WTC11 (cell line): Measurements from ENCODE around the gene NUP93. TPM values are rescaled to one million over a fixed set of nuclear protein-coding genes. Genes with fewer than 3 reads are reported as not detected.

Experiments
- ATAC-seq: fragments of 200-7000 bp; cut with Tn5 transposase; 2 replicates; pipeline ENCODE4 v1.10.0; 2021; ENCODE audit warnings: mild to moderate bottlenecking, moderate library complexity
- CTCF ChIA-PET: fragments of 300-600 bp; sonication (Branson Sonifier 250); formaldehyde crosslinking; loops from one replicate; lab custom pipeline; 2021; ENCODE audit warnings: antibody characterized with exemption; lab: Charles Lee
- POLR2A ChIA-PET: fragments of 350-600 bp; sonication (Branson Sonifier 250); formaldehyde crosslinking; loops from one replicate; lab custom pipeline; 2021; ENCODE audit warnings: antibody characterized with exemption; lab: Charles Lee
- DNase-seq: peaks from one replicate; pipeline ENCODE4 v3.0.0; 2021; ENCODE audit warnings: low spot score
- H3K27ac Mint-ChIP-seq: 2 replicates; pipeline ENCODE4 v1.8.0; 2021; ENCODE audit warnings: mixed read lengths
- H3K27me3 Mint-ChIP-seq: 2 replicates; pipeline ENCODE4 v1.8.0; 2021; ENCODE audit warnings: low read depth, mild to moderate bottlenecking, moderate library complexity, mixed read lengths
- H3K36me3 Mint-ChIP-seq: 2 replicates; pipeline ENCODE4 v1.8.0; 2021; ENCODE audit warnings: mixed read lengths
- H3K4me1 Mint-ChIP-seq: 2 replicates; pipeline ENCODE4 v1.8.0; 2022; ENCODE audit warnings: mixed read lengths
- H3K4me3 Mint-ChIP-seq: 2 replicates; pipeline ENCODE4 v1.8.0; 2021; ENCODE audit warnings: mild to moderate bottlenecking, moderate library complexity, mixed read lengths
- H3K9me3 Mint-ChIP-seq: 2 replicates; pipeline ENCODE4 v1.8.0; 2021; ENCODE audit warnings: mixed read lengths
- ESRRA ChIP-seq: sonication (generic); formaldehyde crosslinking; IDR thresholded peaks from 2 replicates; pipeline ENCODE4 v1.8.1; 2022; ENCODE audit warnings: mild to moderate bottlenecking, missing genetic modification reagents, borderline replicate concordance
- GTF2I ChIP-seq: fragments of 250-450 bp; sonication (Bioruptor Pico); conservative IDR thresholded peaks from 2 replicates; pipeline ENCODE4 v1.4.0; 2021; ENCODE audit warnings: mild to moderate bottlenecking
- IRF1 ChIP-seq: sonication (generic); formaldehyde crosslinking; IDR thresholded peaks from 2 replicates; pipeline ENCODE4 v1.8.0; 2023; ENCODE audit warnings: missing genetic modification reagents
- JAZF1 ChIP-seq: fragments of 250-450 bp; sonication (Bioruptor Pico); IDR thresholded peaks from 2 replicates; pipeline ENCODE4 v1.9.0; 2021; ENCODE audit warnings: moderate library complexity, mild to moderate bottlenecking, inconsistent platforms
- JUN ChIP-seq: sonication (generic); formaldehyde crosslinking; IDR thresholded peaks from 2 replicates; pipeline ENCODE4 v1.8.0; 2023; ENCODE audit warnings: mild to moderate bottlenecking, missing genetic modification reagents
- NR2C2 ChIP-seq: sonication (generic); formaldehyde crosslinking; IDR thresholded peaks from 2 replicates; pipeline ENCODE4 v1.8.0; 2022; ENCODE audit warnings: mild to moderate bottlenecking, missing genetic modification reagents
- RORB ChIP-seq: fragments of 250-450 bp; sonication (Bioruptor Pico); IDR thresholded peaks from 2 replicates; pipeline ENCODE4 v1.9.0; 2021; ENCODE audit warnings: mild to moderate bottlenecking
- SOX15 ChIP-seq: fragments of 250-450 bp; sonication (Bioruptor Pico); IDR thresholded peaks from 2 replicates; pipeline ENCODE4 v1.9.0; 2021; ENCODE audit warnings: mild to moderate bottlenecking
- USF1 ChIP-seq: sonication (generic); formaldehyde crosslinking; IDR thresholded peaks from 2 replicates; pipeline ENCODE4 v1.8.0; 2022; ENCODE audit warnings: mild to moderate bottlenecking, missing genetic modification reagents
- ZNF138 ChIP-seq: sonication (generic); formaldehyde crosslinking; conservative IDR thresholded peaks from 2 replicates; pipeline ENCODE4 v1.8.1; 2022; ENCODE audit warnings: mild to moderate bottlenecking, moderate library complexity, missing genetic modification reagents
- ZNF416 ChIP-seq: fragments of 250-450 bp; sonication (Bioruptor Pico); IDR thresholded peaks from 2 replicates; pipeline ENCODE4 v1.9.0; 2021; ENCODE audit warnings: mild to moderate bottlenecking, inconsistent platforms
- ZNF671 ChIP-seq: fragments of 250-450 bp; sonication (Bioruptor Pico); IDR thresholded peaks from 2 replicates; pipeline ENCODE4 v1.8.0; 2021; ENCODE audit warnings: mild to moderate bottlenecking
- total RNA-seq: library from RNA; stranded (reverse); gene quantifications from 3 replicates; pipeline ENCODE4 v1.2.3, GENCODE V29; 2021
- TF ChIP-seq, protein P1 (sequence below): sonication (generic); formaldehyde crosslinking; IDR thresholded peaks from 2 replicates; pipeline ENCODE4 v1.8.0; 2023; ENCODE audit warnings: missing genetic modification reagents, mild to moderate bottlenecking, borderline replicate concordance
- TF ChIP-seq, protein P2 (sequence below): fragments of 250-450 bp; sonication (Bioruptor Pico); IDR thresholded peaks from 2 replicates; pipeline ENCODE4 v2.1.2; 2022; ENCODE audit warnings: mild to moderate bottlenecking, moderate library complexity
- TF ChIP-seq, protein P3 (sequence below): fragments of 250-450 bp; sonication (Bioruptor Pico); IDR thresholded peaks from 2 replicates; pipeline ENCODE4 v1.9.0; 2021; ENCODE audit warnings: moderate library complexity, mild to moderate bottlenecking, inconsistent platforms, borderline replicate concordance
- TF ChIP-seq, protein P4 (sequence below): sonication (generic); formaldehyde crosslinking; IDR thresholded peaks from 2 replicates; pipeline ENCODE4 v1.8.0; 2023; ENCODE audit warnings: mild to moderate bottlenecking, missing genetic modification reagents
- TF ChIP-seq, protein P5 (sequence below): sonication (generic); formaldehyde crosslinking; IDR thresholded peaks from 2 replicates; pipeline ENCODE4 v1.8.1; 2023; ENCODE audit warnings: mild to moderate bottlenecking, missing genetic modification reagents
- TF ChIP-seq, protein P6 (sequence below): sonication (generic); formaldehyde crosslinking; IDR thresholded peaks from 2 replicates; pipeline ENCODE4 v1.8.1; 2022; ENCODE audit warnings: mild to moderate bottlenecking, moderate library complexity, missing genetic modification reagents
- TF ChIP-seq, protein P7 (sequence below): sonication (generic); formaldehyde crosslinking; IDR thresholded peaks from 2 replicates; pipeline ENCODE4 v1.8.0; 2022; ENCODE audit warnings: mild to moderate bottlenecking, missing genetic modification reagents

The NUP93 gene
- total RNA-seq, 1 experiment from 2014 or later: 185 TPM

- H3K9me3 Mint-ChIP-seq: peaks cover 17% of the 10 kb centered on the region
- ATAC-seq (no peak), DNase-seq (no peak)
- no peak for TF ChIP-seq ESRRA
- no peak for TF ChIP-seq GTF2I (CRISPR knock-in tag)
- TF ChIP-seq, protein P1, sequence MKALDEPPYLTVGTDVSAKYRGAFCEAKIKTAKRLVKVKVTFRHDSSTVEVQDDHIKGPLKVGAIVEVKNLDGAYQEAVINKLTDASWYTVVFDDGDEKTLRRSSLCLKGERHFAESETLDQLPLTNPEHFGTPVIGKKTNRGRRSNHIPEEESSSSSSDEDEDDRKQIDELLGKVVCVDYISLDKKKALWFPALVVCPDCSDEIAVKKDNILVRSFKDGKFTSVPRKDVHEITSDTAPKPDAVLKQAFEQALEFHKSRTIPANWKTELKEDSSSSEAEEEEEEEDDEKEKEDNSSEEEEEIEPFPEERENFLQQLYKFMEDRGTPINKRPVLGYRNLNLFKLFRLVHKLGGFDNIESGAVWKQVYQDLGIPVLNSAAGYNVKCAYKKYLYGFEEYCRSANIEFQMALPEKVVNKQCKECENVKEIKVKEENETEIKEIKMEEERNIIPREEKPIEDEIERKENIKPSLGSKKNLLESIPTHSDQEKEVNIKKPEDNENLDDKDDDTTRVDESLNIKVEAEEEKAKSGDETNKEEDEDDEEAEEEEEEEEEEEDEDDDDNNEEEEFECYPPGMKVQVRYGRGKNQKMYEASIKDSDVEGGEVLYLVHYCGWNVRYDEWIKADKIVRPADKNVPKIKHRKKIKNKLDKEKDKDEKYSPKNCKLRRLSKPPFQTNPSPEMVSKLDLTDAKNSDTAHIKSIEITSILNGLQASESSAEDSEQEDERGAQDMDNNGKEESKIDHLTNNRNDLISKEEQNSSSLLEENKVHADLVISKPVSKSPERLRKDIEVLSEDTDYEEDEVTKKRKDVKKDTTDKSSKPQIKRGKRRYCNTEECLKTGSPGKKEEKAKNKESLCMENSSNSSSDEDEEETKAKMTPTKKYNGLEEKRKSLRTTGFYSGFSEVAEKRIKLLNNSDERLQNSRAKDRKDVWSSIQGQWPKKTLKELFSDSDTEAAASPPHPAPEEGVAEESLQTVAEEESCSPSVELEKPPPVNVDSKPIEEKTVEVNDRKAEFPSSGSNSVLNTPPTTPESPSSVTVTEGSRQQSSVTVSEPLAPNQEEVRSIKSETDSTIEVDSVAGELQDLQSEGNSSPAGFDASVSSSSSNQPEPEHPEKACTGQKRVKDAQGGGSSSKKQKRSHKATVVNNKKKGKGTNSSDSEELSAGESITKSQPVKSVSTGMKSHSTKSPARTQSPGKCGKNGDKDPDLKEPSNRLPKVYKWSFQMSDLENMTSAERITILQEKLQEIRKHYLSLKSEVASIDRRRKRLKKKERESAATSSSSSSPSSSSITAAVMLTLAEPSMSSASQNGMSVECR (CRISPR knock-in tag): no peak
- TF ChIP-seq JUN (CRISPR knock-in tag): no peak
- TF ChIP-seq ZNF416 (CRISPR knock-in tag): no peak
- TF ChIP-seq, protein P2, sequence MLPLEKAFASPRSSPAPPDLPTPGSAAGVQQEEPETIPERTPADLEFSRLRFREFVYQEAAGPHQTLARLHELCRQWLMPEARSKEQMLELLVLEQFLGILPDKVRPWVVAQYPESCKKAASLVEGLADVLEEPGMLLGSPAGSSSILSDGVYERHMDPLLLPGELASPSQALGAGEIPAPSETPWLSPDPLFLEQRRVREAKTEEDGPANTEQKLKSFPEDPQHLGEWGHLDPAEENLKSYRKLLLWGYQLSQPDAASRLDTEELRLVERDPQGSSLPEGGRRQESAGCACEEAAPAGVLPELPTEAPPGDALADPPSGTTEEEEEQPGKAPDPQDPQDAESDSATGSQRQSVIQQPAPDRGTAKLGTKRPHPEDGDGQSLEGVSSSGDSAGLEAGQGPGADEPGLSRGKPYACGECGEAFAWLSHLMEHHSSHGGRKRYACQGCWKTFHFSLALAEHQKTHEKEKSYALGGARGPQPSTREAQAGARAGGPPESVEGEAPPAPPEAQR (CRISPR knock-in tag): no peak
- TF ChIP-seq RORB (CRISPR knock-in tag): no peak
- TF ChIP-seq IRF1 (CRISPR knock-in tag): no peak
- no peak for TF ChIP-seq ZNF138 (CRISPR knock-in tag)
- TF ChIP-seq, protein P3, sequence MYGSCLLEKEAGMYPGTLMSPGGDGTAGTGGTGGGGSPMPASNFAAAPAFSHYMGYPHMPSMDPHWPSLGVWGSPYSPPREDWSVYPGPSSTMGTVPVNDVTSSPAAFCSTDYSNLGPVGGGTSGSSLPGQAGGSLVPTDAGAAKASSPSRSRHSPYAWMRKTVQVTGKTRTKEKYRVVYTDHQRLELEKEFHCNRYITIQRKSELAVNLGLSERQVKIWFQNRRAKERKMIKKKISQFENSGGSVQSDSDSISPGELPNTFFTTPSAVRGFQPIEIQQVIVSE (CRISPR knock-in tag): no peak
- TF ChIP-seq, protein P4, sequence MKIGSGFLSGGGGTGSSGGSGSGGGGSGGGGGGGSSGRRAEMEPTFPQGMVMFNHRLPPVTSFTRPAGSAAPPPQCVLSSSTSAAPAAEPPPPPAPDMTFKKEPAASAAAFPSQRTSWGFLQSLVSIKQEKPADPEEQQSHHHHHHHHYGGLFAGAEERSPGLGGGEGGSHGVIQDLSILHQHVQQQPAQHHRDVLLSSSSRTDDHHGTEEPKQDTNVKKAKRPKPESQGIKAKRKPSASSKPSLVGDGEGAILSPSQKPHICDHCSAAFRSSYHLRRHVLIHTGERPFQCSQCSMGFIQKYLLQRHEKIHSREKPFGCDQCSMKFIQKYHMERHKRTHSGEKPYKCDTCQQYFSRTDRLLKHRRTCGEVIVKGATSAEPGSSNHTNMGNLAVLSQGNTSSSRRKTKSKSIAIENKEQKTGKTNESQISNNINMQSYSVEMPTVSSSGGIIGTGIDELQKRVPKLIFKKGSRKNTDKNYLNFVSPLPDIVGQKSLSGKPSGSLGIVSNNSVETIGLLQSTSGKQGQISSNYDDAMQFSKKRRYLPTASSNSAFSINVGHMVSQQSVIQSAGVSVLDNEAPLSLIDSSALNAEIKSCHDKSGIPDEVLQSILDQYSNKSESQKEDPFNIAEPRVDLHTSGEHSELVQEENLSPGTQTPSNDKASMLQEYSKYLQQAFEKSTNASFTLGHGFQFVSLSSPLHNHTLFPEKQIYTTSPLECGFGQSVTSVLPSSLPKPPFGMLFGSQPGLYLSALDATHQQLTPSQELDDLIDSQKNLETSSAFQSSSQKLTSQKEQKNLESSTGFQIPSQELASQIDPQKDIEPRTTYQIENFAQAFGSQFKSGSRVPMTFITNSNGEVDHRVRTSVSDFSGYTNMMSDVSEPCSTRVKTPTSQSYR (CRISPR knock-in tag): no peak
- no peak for TF ChIP-seq NR2C2 (CRISPR knock-in tag)
- TF ChIP-seq, protein P5, sequence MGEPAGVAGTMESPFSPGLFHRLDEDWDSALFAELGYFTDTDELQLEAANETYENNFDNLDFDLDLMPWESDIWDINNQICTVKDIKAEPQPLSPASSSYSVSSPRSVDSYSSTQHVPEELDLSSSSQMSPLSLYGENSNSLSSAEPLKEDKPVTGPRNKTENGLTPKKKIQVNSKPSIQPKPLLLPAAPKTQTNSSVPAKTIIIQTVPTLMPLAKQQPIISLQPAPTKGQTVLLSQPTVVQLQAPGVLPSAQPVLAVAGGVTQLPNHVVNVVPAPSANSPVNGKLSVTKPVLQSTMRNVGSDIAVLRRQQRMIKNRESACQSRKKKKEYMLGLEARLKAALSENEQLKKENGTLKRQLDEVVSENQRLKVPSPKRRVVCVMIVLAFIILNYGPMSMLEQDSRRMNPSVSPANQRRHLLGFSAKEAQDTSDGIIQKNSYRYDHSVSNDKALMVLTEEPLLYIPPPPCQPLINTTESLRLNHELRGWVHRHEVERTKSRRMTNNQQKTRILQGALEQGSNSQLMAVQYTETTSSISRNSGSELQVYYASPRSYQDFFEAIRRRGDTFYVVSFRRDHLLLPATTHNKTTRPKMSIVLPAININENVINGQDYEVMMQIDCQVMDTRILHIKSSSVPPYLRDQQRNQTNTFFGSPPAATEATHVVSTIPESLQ: no peak
- TF ChIP-seq, protein P6, sequence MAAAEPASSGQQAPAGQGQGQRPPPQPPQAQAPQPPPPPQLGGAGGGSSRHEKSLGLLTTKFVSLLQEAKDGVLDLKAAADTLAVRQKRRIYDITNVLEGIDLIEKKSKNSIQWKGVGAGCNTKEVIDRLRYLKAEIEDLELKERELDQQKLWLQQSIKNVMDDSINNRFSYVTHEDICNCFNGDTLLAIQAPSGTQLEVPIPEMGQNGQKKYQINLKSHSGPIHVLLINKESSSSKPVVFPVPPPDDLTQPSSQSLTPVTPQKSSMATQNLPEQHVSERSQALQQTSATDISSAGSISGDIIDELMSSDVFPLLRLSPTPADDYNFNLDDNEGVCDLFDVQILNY: no peak
- TF ChIP-seq SOX15 (CRISPR knock-in tag): no peak
- no peak for TF ChIP-seq JAZF1 (CRISPR knock-in tag)
- TF ChIP-seq, protein P7, sequence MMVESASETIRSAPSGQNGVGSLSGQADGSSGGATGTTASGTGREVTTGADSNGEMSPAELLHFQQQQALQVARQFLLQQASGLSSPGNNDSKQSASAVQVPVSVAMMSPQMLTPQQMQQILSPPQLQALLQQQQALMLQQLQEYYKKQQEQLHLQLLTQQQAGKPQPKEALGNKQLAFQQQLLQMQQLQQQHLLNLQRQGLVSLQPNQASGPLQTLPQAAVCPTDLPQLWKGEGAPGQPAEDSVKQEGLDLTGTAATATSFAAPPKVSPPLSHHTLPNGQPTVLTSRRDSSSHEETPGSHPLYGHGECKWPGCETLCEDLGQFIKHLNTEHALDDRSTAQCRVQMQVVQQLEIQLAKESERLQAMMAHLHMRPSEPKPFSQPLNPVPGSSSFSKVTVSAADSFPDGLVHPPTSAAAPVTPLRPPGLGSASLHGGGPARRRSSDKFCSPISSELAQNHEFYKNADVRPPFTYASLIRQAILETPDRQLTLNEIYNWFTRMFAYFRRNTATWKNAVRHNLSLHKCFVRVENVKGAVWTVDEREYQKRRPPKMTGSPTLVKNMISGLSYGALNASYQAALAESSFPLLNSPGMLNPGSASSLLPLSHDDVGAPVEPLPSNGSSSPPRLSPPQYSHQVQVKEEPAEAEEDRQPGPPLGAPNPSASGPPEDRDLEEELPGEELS (CRISPR knock-in tag): no peak
- TF ChIP-seq ZNF671 (CRISPR knock-in tag): no peak
- TF ChIP-seq USF1 (CRISPR knock-in tag): no peak
- H3K36me3 Mint-ChIP-seq: peaks cover 30% of the 10 kb centered on the region
- peaks cover 34% of the 10 kb centered on the region for H3K4me1 Mint-ChIP-seq
- CTCF ChIA-PET: no interaction called here
- no peaks in the 10 kb centered on the region for H3K27me3 Mint-ChIP-seq
- POLR2A ChIA-PET: interaction anchor here (0.6 kb wide), 1 partner anchor 38 kb away, joined by 3 read pairs; no protein-coding TSS in a partner anchor
- H3K27ac Mint-ChIP-seq: peak overlapping the region; percentile 75
- H3K4me3 Mint-ChIP-seq: no peak overlapping the region
These were observed 18.9 kb downstream of the NUP93 start for GRCh38 chr16:56748826-56749225.
